Naive B cell (primary cell): ENCODE measurements around the gene EMC1. TPM values are rescaled to one million over a fixed set of nuclear protein-coding genes. Genes with fewer than 3 reads are reported as not detected.
"Not testable (repeated sequence)": the region's sequence is repeated elsewhere in the genome, so short reads cannot be mapped to it uniquely, and the experiment has no call there.

Source experiments
- ATAC-seq, 2 donors: fragments of 150-1000 bp; cut with Tn5 transposase; 2 replicates each; pipeline ENCODE4 v1.10.0; 2021; ENCODE audit warnings: low read depth in 2 of 2, mild to moderate bottlenecking in 2 of 2, moderate library complexity in 2 of 2
- DNase-seq: peaks from one replicate; pipeline ENCODE4 v3.0.0; 2022
- H3K27ac Mint-ChIP-seq, 6 donors: one replicate each; pipeline ENCODE4 v1.8.0; 2020 to 2022; ENCODE audit warnings: mild to moderate bottlenecking in 6 of 6, mixed read lengths in 6 of 6, moderate library complexity in 5 of 6, inconsistent platforms in 2 of 6
- H3K27me3 Mint-ChIP-seq, 3 donors: one replicate each; pipeline ENCODE4 v1.8.0; 2021 to 2022; ENCODE audit warnings: mixed read lengths in 3 of 3, mild to moderate bottlenecking in 1 of 3
- H3K36me3 Mint-ChIP-seq, 2 donors: one replicate each; pipeline ENCODE4 v1.8.0; 2020 to 2022; ENCODE audit warnings: mixed read lengths in 2 of 2, inconsistent platforms in 1 of 2, mild to moderate bottlenecking in 1 of 2
- H3K4me1 Mint-ChIP-seq, 3 donors: one replicate each; pipeline ENCODE4 v1.8.0; 2020 to 2022; ENCODE audit warnings: mixed read lengths in 3 of 3, inconsistent platforms in 1 of 3, mild to moderate bottlenecking in 1 of 3, moderate library complexity in 1 of 3
- H3K4me3 Mint-ChIP-seq, 8 donors: one replicate each; pipeline ENCODE4 v1.8.0; 2020 to 2022; ENCODE audit warnings: mild to moderate bottlenecking in 8 of 8, mixed read lengths in 8 of 8, moderate library complexity in 8 of 8, inconsistent platforms in 2 of 8
- H3K9me3 Mint-ChIP-seq, 7 donors: one replicate each; pipeline ENCODE4 v1.8.0; 2020 to 2022; ENCODE audit warnings: mixed read lengths in 7 of 7, mild to moderate bottlenecking in 5 of 7, inconsistent platforms in 2 of 7, moderate library complexity in 1 of 7
- polyA plus RNA-seq, 6 donors: library from polyadenylated mRNA; unstranded; fragments of 300-500 nt; fragmentation: Illumina TruSeq; gene quantifications; one replicate each; pipeline ENCODE4 v1.2.3, GENCODE V29; 2021; ENCODE audit warnings: low read depth in 6 of 6

The EMC1 gene
- polyA plus RNA-seq, 6 donors from 2014 or later, result 20.0 to 24.3 (median 22.1) TPM

- Mint-ChIP-seq H3K4me3 (no peak overlapping the region), H3K27ac (no peak overlapping the region), H3K9me3 (no peaks in the 10 kb centered on the region), H3K36me3 (peaks cover 24 to 40% of the 10 kb centered on the region in 2 donors), H3K27me3 (no peaks in the 10 kb centered on the region), H3K4me1 (peaks cover 9 to 20% (median 11%) of the 10 kb centered on the region in 3 donors)
- DNase-seq, result no peak
- no peak for ATAC-seq
Observed at GRCh38 chr1:19222573-19222972, 28.8 kb downstream of the EMC1 start.

GRCh38 chr1:19220991-19221390 is 30.3 kb downstream of the EMC1 start:
- Mint-ChIP-seq H3K4me1 (peaks cover 9 to 20% (median 11%) of the 10 kb centered on the region in 3 donors), H3K27ac (peak overlapping the region in 2 of 6 donors; percentile 16 to 50), H3K27me3 (no peaks in the 10 kb centered on the region), H3K9me3 (no peaks in the 10 kb centered on the region), H3K36me3 (peaks cover 23 to 37% of the 10 kb centered on the region in 2 donors), H3K4me3 (no peak overlapping the region)
- DNase-seq (no peak), ATAC-seq (no peak)

- H3K27ac Mint-ChIP-seq, result peak overlapping the region in 3 of 6 donors; percentile 30 to 49 (median 34)
- peaks cover 20 to 33% of the 10 kb centered on the region in 2 donors for H3K36me3 Mint-ChIP-seq
Observed at GRCh38 chr1:19220080-19220846, 31.1 kb downstream of the EMC1 start.

GRCh38 chr1:19219451-19219850 is 31.9 kb downstream of the EMC1 start:
- ATAC-seq, result no peak
- no peaks in the 10 kb centered on the region for H3K9me3 Mint-ChIP-seq
- peaks cover 9 to 15% (median 11%) of the 10 kb centered on the region in 3 donors for H3K4me1 Mint-ChIP-seq
- H3K27me3 Mint-ChIP-seq, result no peaks in the 10 kb centered on the region
- H3K4me3 Mint-ChIP-seq, result no peak overlapping the region
- no peak for DNase-seq
- H3K36me3 Mint-ChIP-seq, result peaks cover 17 to 26% of the 10 kb centered on the region in 2 donors
- no peak overlapping the region for H3K27ac Mint-ChIP-seq

More at GRCh38 chr1:19220080-19220846, 31.1 kb downstream of the EMC1 start:
- Mint-ChIP-seq H3K9me3 (no peaks in the 10 kb centered on the region), H3K4me1 (peaks cover 9 to 20% (median 11%) of the 10 kb centered on the region in 3 donors), H3K4me3 (peak overlapping the region in 1 of 8 donors; percentile 66), H3K27me3 (no peaks in the 10 kb centered on the region)
- ATAC-seq (peak; percentile 28), DNase-seq (no peak)

GRCh38 chr1:19216585-19216984 is 34.7 kb downstream of the EMC1 start:
- not testable (repeated sequence) for H3K4me3 Mint-ChIP-seq, H3K9me3 Mint-ChIP-seq, ATAC-seq, DNase-seq, H3K27me3 Mint-ChIP-seq
- Mint-ChIP-seq H3K36me3 (peaks cover 10 to 18% of the 10 kb centered on the region in 2 donors), H3K4me1 (peaks cover 11 to 17% (median 13%) of the 10 kb centered on the region in 3 donors), H3K27ac (peak overlapping the region in 1 of 6 donors; percentile 83)

- ATAC-seq, result no peak
- Mint-ChIP-seq H3K4me3 (peak overlapping the region in 1 of 8 donors; percentile 48), H3K4me1 (peaks cover 17 to 30% (median 25%) of the 10 kb centered on the region in 3 donors), H3K9me3 (no peaks in the 10 kb centered on the region), H3K36me3 (peaks cover 0 to 6% of the 10 kb centered on the region in 2 donors), H3K27me3 (no peaks in the 10 kb centered on the region), H3K27ac (no peak overlapping the region)
- no peak for DNase-seq
Observed at GRCh38 chr1:19213580-19213979, 37.7 kb downstream of the EMC1 start.

GRCh38 chr1:19212167-19212566 is 39.2 kb downstream of the EMC1 start:
- peaks cover 18 to 44% (median 25%) of the 10 kb centered on the region in 3 donors for H3K4me1 Mint-ChIP-seq
- DNase-seq (no peak), ATAC-seq (no peak)
- peak overlapping the region in 4 of 6 donors; percentile 32 to 60 (median 40) for H3K27ac Mint-ChIP-seq
- H3K36me3 Mint-ChIP-seq, result no peaks in the 10 kb centered on the region
- no peaks in the 10 kb centered on the region for H3K27me3 Mint-ChIP-seq
- peak overlapping the region in 2 of 8 donors; percentile 12 to 93 for H3K4me3 Mint-ChIP-seq
- H3K9me3 Mint-ChIP-seq, result no peaks in the 10 kb centered on the region

GRCh38 chr1:19210772-19211549 is 40.4 kb downstream of the EMC1 start:
- peaks cover 25 to 55% (median 31%) of the 10 kb centered on the region in 3 donors for H3K4me1 Mint-ChIP-seq
- ATAC-seq, result no peak

GRCh38 chr1:19209990-19210771 is 41.1 kb downstream of the EMC1 start, which contains the start of gene UBR4:
UBR4 (minus strand) TSS chr1:19210266; CDS start chr1:19210248, 18 bp downstream.
- ATAC-seq, result peak; percentile 89
- Mint-ChIP-seq H3K4me3 (peak within 1 kb of the TSS; percentile 85 to 99 (median 96)), H3K4me1 (peaks cover 32 to 59% (median 39%) of the 10 kb centered on the region in 3 donors), H3K9me3 (no peaks in the 10 kb centered on the region), H3K27me3 (no peaks in the 10 kb centered on the region), H3K36me3 (no peaks in the 10 kb centered on the region), H3K27ac (peak within 1 kb of the TSS; percentile 93 to 99 (median 98))
- DNase-seq, result peak; percentile 95

More at GRCh38 chr1:19210772-19211549, 40.4 kb downstream of the EMC1 start:
- no peak for DNase-seq
- Mint-ChIP-seq H3K9me3 (no peaks in the 10 kb centered on the region), H3K27me3 (no peaks in the 10 kb centered on the region), H3K27ac (peak overlapping the region; percentile 93 to 99 (median 98)), H3K4me3 (peak overlapping the region; percentile 85 to 99 (median 96)), H3K36me3 (no peaks in the 10 kb centered on the region)

GRCh38 chr1:19209439-19209989 is 41.8 kb downstream of the EMC1 start:
- H3K9me3 Mint-ChIP-seq, result no peaks in the 10 kb centered on the region
- no peaks in the 10 kb centered on the region for H3K36me3 Mint-ChIP-seq
- no peaks in the 10 kb centered on the region for H3K27me3 Mint-ChIP-seq
- DNase-seq (peak; percentile 64), ATAC-seq (peak; percentile 61 to 66)
- peak overlapping the region; percentile 93 to 99 (median 96) for H3K27ac Mint-ChIP-seq
- peaks cover 38 to 62% (median 43%) of the 10 kb centered on the region in 3 donors for H3K4me1 Mint-ChIP-seq
- H3K4me3 Mint-ChIP-seq, result peak overlapping the region; percentile 85 to 99 (median 94)

- ATAC-seq (no peak), DNase-seq (peak; percentile 1)
- peaks cover 41 to 64% (median 47%) of the 10 kb centered on the region in 3 donors for H3K4me1 Mint-ChIP-seq
- H3K4me3 Mint-ChIP-seq, result peak overlapping the region; percentile 85 to 99 (median 94)
- peak overlapping the region; percentile 93 to 99 (median 96) for H3K27ac Mint-ChIP-seq
- H3K9me3 Mint-ChIP-seq, result no peaks in the 10 kb centered on the region
- no peaks in the 10 kb centered on the region for H3K36me3 Mint-ChIP-seq
- no peaks in the 10 kb centered on the region for H3K27me3 Mint-ChIP-seq
Observed at GRCh38 chr1:19208710-19209438, 42.5 kb downstream of the EMC1 start.

- no peaks in the 10 kb centered on the region for H3K36me3 Mint-ChIP-seq
- no peaks in the 10 kb centered on the region for H3K9me3 Mint-ChIP-seq
- H3K27me3 Mint-ChIP-seq, result no peaks in the 10 kb centered on the region
- peaks cover 43 to 68% (median 46%) of the 10 kb centered on the region in 3 donors for H3K4me1 Mint-ChIP-seq
- peak overlapping the region in 2 of 6 donors; percentile 42 to 62 for H3K27ac Mint-ChIP-seq
- DNase-seq (no peak), ATAC-seq (no peak)
- H3K4me3 Mint-ChIP-seq, result peak overlapping the region in 3 of 8 donors; percentile 3 to 47 (median 25)
Observed at GRCh38 chr1:19206947-19207346, 44.4 kb downstream of the EMC1 start.
